Prostate gland (tissue), 2 donors: Measurements from ENCODE around the gene NPC1. TPM values are rescaled to one million over a fixed set of nuclear protein-coding genes. Genes with fewer than 3 reads are reported as not detected.
A peak's percentile ranks its signal among the peaks of the same experiment; 100 is the strongest.
"Not testable (repeated sequence)": the region's sequence is repeated elsewhere in the genome, so short reads cannot be mapped to it uniquely, and the experiment has no call there.

Experiments used
- DNase-seq: peaks from one replicate; pipeline ENCODE4 v3.0.0-alpha.2; 2019; ENCODE audit warnings: low spot score
- H3K27ac ChIP-seq, 2 donors: fragments of 200-600 bp; sonication (generic); 2 replicates each; pipeline ENCODE4 v1.5.1; 2017 to 2019
- H3K27me3 ChIP-seq: fragments of 200-600 bp; sonication (generic); replicated peaks from 2 replicates; pipeline ENCODE4 v1.5.1; 2019; ENCODE audit not compliant: insufficient read depth
- H3K36me3 ChIP-seq, 2 donors: fragments of 200-600 bp; sonication (generic); 1 replicate in 1 of 2; 2 replicates in 1 of 2; pipeline versions ENCODE4 v1.5.1 to v1.8.1; 2017 to 2019
- H3K4me1 ChIP-seq: fragments of 200-600 bp; sonication (generic); replicated peaks from 2 replicates; pipeline ENCODE4 v1.5.1; 2019
- H3K4me3 ChIP-seq, 2 donors: fragments of 200-600 bp; sonication (generic); 2 replicates each; pipeline ENCODE4 v1.5.1; 2017 to 2019
- H3K9me3 ChIP-seq: fragments of 200-600 bp; sonication (generic); 2 replicates; pipeline ENCODE4 v1.5.1; 2017
- POLR2A ChIP-seq: fragments of 450-650 bp; IDR thresholded peaks from one replicate; pipeline ENCODE4 v1.6.1; 2016; ENCODE audit warnings: antibody characterized with exemption, mild to moderate bottlenecking
- POLR2AphosphoS5 ChIP-seq: sonication (generic); formaldehyde crosslinking; IDR thresholded peaks from one replicate; pipeline ENCODE4 v1.6.1; 2017; ENCODE audit warnings: antibody characterized with exemption
- WGBS: methylation state at CpG from one replicate; pipeline ENCODE4 v1.1.5; 2018; 5-methylcytosine and 5-hydroxymethylcytosine counted together
- intact Hi-C: fragments of 100-400 bp; cut with DNase I; formaldehyde crosslinking; loops from one replicate; pipeline ENCODE4 v1.14.2; 2022
- total RNA-seq, 2 donors: library from RNA; depleted of rRNA; stranded (reverse); fragments of >200 nt; gene quantifications; one replicate each; pipeline ENCODE4 v1.1.0, GENCODE V29; 2016
- TF ChIP-seq, protein P1 (sequence below), 4 experiments: fragments of 200-600 bp in 2 of 4; fragments of 450-650 bp in 2 of 4; sonication (generic) in 2 of 4; IDR thresholded peaks; 1 replicate in 3 of 4; 2 replicates in 1 of 4; pipeline ENCODE4 v1.5.1; 2016 to 2019; ENCODE audit warnings: antibody characterized with exemption in 4 of 4, mild to moderate bottlenecking in 2 of 4, moderate library complexity in 2 of 4

NPC1 gene
- total RNA-seq, 2 donors from 2014 or later: 32.0 to 63.5 TPM

- Histone ChIP-seq H3K36me3 (no peaks in the 10 kb centered on the region), H3K4me1 (no peaks in the 10 kb centered on the region), H3K4me3 (no peak overlapping the region), H3K27me3 (no peaks in the 10 kb centered on the region), H3K27ac (no peak overlapping the region), H3K9me3 (no peaks in the 10 kb centered on the region)
- TF ChIP-seq, protein P1, sequence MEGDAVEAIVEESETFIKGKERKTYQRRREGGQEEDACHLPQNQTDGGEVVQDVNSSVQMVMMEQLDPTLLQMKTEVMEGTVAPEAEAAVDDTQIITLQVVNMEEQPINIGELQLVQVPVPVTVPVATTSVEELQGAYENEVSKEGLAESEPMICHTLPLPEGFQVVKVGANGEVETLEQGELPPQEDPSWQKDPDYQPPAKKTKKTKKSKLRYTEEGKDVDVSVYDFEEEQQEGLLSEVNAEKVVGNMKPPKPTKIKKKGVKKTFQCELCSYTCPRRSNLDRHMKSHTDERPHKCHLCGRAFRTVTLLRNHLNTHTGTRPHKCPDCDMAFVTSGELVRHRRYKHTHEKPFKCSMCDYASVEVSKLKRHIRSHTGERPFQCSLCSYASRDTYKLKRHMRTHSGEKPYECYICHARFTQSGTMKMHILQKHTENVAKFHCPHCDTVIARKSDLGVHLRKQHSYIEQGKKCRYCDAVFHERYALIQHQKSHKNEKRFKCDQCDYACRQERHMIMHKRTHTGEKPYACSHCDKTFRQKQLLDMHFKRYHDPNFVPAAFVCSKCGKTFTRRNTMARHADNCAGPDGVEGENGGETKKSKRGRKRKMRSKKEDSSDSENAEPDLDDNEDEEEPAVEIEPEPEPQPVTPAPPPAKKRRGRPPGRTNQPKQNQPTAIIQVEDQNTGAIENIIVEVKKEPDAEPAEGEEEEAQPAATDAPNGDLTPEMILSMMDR (IDR thresholded peaks at IDR 0.05): peak; percentile 27 to 65 (median 52)
- TF ChIP-seq POLR2AphosphoS5: no peak
- 37% methylated on average over 5 of the region's 5 CpGs for WGBS
- DNase-seq: peak; percentile 49
- intact Hi-C loops: no loop called here
These were observed 87.4 kb downstream of the NPC1 start for GRCh38 chr18:23498877-23499276.

- no peak overlapping the region for H3K4me3 ChIP-seq
- H3K27ac ChIP-seq: no peak overlapping the region
- intact Hi-C loops: no loop called here
- no peaks in the 10 kb centered on the region for H3K36me3 ChIP-seq
- TF ChIP-seq POLR2A: no peak
- no peaks in the 10 kb centered on the region for H3K9me3 ChIP-seq
- H3K4me1 ChIP-seq: no peaks in the 10 kb centered on the region
- DNase-seq: no peak
- 87% methylated on average over 2 of the region's 2 CpGs for WGBS
- no peaks in the 10 kb centered on the region for H3K27me3 ChIP-seq
These were observed 88.2 kb downstream of the NPC1 start for GRCh38 chr18:23498117-23498516.

- Histone ChIP-seq H3K27me3 (no peaks in the 10 kb centered on the region), H3K27ac (peak overlapping the region; percentile 45 to 52), H3K4me1 (no peaks in the 10 kb centered on the region), H3K36me3 (no peaks in the 10 kb centered on the region), H3K4me3 (no peak overlapping the region), H3K9me3 (no peaks in the 10 kb centered on the region)
- WGBS: 42% methylated on average over 12 of the region's 12 CpGs
- intact Hi-C loops: no loop called here
- peak; percentile 69 for DNase-seq
- peak; percentile 73 for TF ChIP-seq POLR2AphosphoS5
- TF ChIP-seq, protein P1 (IDR thresholded peaks at IDR 0.05): no peak
These were observed 90.4 kb downstream of the NPC1 start for GRCh38 chr18:23495723-23496440.

- no peak overlapping the region for H3K27ac ChIP-seq
- TF ChIP-seq POLR2AphosphoS5: no peak
- TF ChIP-seq, protein P1 (IDR thresholded peaks at IDR 0.05): no peak
These were observed 91.3 kb downstream of the NPC1 start for GRCh38 chr18:23494992-23495391.

GRCh38 chr18:23493654-23494053, 92.7 kb downstream of the NPC1 start:
- no peaks in the 10 kb centered on the region for H3K4me1 ChIP-seq
- TF ChIP-seq, protein P1 (IDR thresholded peaks at IDR 0.05): no peak
- TF ChIP-seq POLR2AphosphoS5 (no peak), POLR2A (no peak)
- no peaks in the 10 kb centered on the region for H3K36me3 ChIP-seq
- H3K27ac ChIP-seq: no peak overlapping the region
- no peaks in the 10 kb centered on the region for H3K27me3 ChIP-seq
- no peak for DNase-seq
- WGBS: 93% methylated on average over 1 of the region's 1 CpG
- H3K9me3 ChIP-seq: no peaks in the 10 kb centered on the region
- intact Hi-C loops: no loop called here
- no peak overlapping the region for H3K4me3 ChIP-seq

More at GRCh38 chr18:23494992-23495391, 91.3 kb downstream of the NPC1 start:
- H3K27me3 ChIP-seq: no peaks in the 10 kb centered on the region
- no peak overlapping the region for H3K4me3 ChIP-seq
- WGBS: 67% methylated on average over 1 of the region's 1 CpG
- no peaks in the 10 kb centered on the region for H3K36me3 ChIP-seq
- H3K9me3 ChIP-seq: no peaks in the 10 kb centered on the region
- intact Hi-C loops: no loop called here
- no peaks in the 10 kb centered on the region for H3K4me1 ChIP-seq
- DNase-seq: no peak

DNA sequence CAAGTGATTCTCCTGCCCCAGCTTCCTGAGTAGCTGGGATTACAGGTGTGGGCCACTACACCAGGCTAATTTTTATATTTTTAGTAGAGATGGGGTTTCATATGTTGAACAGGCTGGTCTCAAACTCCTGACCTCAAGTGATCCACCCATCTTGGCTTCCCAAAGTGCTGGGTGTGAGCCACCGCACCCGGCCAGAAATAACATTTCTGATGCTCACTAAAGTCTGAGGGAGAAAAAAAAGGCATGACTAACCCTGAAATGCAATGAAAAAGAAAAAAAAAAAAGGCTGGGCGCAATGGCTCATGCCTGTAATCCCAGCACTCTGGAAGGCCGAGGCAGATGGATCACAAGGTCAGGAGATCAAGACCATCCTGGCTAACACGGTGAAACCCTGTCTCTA, 96.7 kb downstream of the NPC1 start:
- H3K4me1 ChIP-seq, H3K9me3 ChIP-seq, H3K27me3 ChIP-seq, H3K27ac ChIP-seq, DNase-seq, H3K36me3 ChIP-seq, H3K4me3 ChIP-seq, intact Hi-C loops: not testable (repeated sequence)
- WGBS: 71% methylated on average over 5 of the region's 5 CpGs
